IMR-90 (cell line): ENCODE measurements around the gene KDM3A. TPM values are rescaled to one million over a fixed set of nuclear protein-coding genes. Genes with fewer than 3 reads are reported as not detected.

ENCODE experiments used
- ATAC-seq: fragments of 200-7000 bp; cut with Tn5 transposase; 2 replicates; pipeline ENCODE4 v1.9.1; 2020; ENCODE audit warnings: low read depth, mild to moderate bottlenecking, moderate library complexity
- BruUV-seq: library from RNA; stranded (reverse); fragments of 400-500 nt; replicated peaks from 2 replicates; lab custom pipeline; 2021; lab: Mats Ljungman, UMichigan
- CTCF ChIA-PET: fragments of 300-600 bp; formaldehyde crosslinking; extraction: SDS; loops from one replicate; lab custom pipeline; 2021; ENCODE audit warnings: antibody characterized with exemption; lab: Yijun Ruan, JAX
- POLR2A ChIA-PET: fragments of 300-600 bp; sonication (Branson Sonifier 250); formaldehyde crosslinking; loops from one replicate; lab custom pipeline; 2022; ENCODE audit warnings: antibody characterized with exemption; ENCODE audit not compliant: unreplicated experiment; lab: Charles Lee
- DNase-seq: peaks from one replicate; pipeline ENCODE4 v3.0.0; 2013
- H2AFZ ChIP-seq: replicated peaks from 2 replicates; pipeline ENCODE3; 2013; ENCODE audit warnings: low read length, mild to moderate bottlenecking; ENCODE audit not compliant: poor library complexity
- H2AK5ac ChIP-seq: 2 replicates; pipeline ENCODE4 v1.6.1; 2013; ENCODE audit warnings: low read depth, low read length, inconsistent platforms
- H2AK9ac ChIP-seq: replicated peaks from 2 replicates; pipeline ENCODE3; 2013; ENCODE audit warnings: mild to moderate bottlenecking, low read depth, low read length, moderate library complexity; ENCODE audit not compliant: poor library complexity
- H2BK120ac ChIP-seq: 2 replicates; pipeline ENCODE4 v1.6.1; 2013; ENCODE audit warnings: low read depth, low read length, inconsistent platforms
- H2BK15ac ChIP-seq: 3 replicates; pipeline ENCODE4 v1.6.1; 2013; ENCODE audit warnings: low read depth, low read length, inconsistent platforms
- H2BK20ac ChIP-seq: 2 replicates; pipeline ENCODE4 v1.6.1; 2013; ENCODE audit warnings: low read depth, mild to moderate bottlenecking, inconsistent platforms, low read length, moderate library complexity
- H2BK5ac ChIP-seq: 2 replicates; pipeline ENCODE4 v1.6.1; 2013; ENCODE audit warnings: mild to moderate bottlenecking, low read depth, low read length, inconsistent platforms; ENCODE audit not compliant: poor library complexity, severe bottlenecking
- H3K14ac ChIP-seq: replicated peaks from 2 replicates; pipeline ENCODE4 v1.6.1; 2013; ENCODE audit warnings: low read depth, low read length, inconsistent platforms
- H3K18ac ChIP-seq: 2 replicates; pipeline ENCODE4 v1.6.1; 2013; ENCODE audit warnings: low read depth, low read length, control low read depth
- H3K23ac ChIP-seq: 2 replicates; pipeline ENCODE4 v1.6.1; 2013; ENCODE audit warnings: low read depth, low read length, inconsistent platforms
- H3K27ac ChIP-seq: 2 replicates; pipeline ENCODE4 v1.5.1; 2013; ENCODE audit warnings: mild to moderate bottlenecking, control low read depth, low read length; ENCODE audit not compliant: insufficient read depth
- H3K27me3 ChIP-seq: 2 replicates; pipeline ENCODE4 v1.6.1; 2013; ENCODE audit warnings: low read length; ENCODE audit not compliant: control insufficient read depth, insufficient read depth
- H3K36me3 ChIP-seq: 2 replicates; pipeline ENCODE4 v1.6.1; 2013; ENCODE audit warnings: low read length, mixed read lengths; ENCODE audit not compliant: control insufficient read depth, insufficient read depth
- H3K4ac ChIP-seq: 2 replicates; pipeline ENCODE4 v1.6.1; 2013; ENCODE audit warnings: low read depth, low read length, inconsistent platforms
- H3K4me1 ChIP-seq: 2 replicates; pipeline ENCODE4 v1.6.1; 2013; ENCODE audit warnings: low read length, mixed read lengths; ENCODE audit not compliant: control insufficient read depth, insufficient read depth
- H3K4me2 ChIP-seq: 2 replicates; pipeline ENCODE4 v1.6.1; 2013; ENCODE audit warnings: low read depth, mild to moderate bottlenecking, control low read depth, low read length, moderate library complexity
- H3K4me3 ChIP-seq: 2 replicates; pipeline ENCODE4 v1.5.1; 2013; ENCODE audit warnings: low read depth, mild to moderate bottlenecking, control low read depth, low read length, moderate library complexity; ENCODE audit not compliant: insufficient read depth
- H3K56ac ChIP-seq: 2 replicates; pipeline ENCODE4 v1.6.1; 2013; ENCODE audit warnings: low read length, inconsistent platforms; ENCODE audit not compliant: insufficient read depth; ENCODE audit errors: extremely low read depth
- H3K79me1 ChIP-seq, 2 experiments: 2 replicates each; pipeline ENCODE4 v1.6.1; 2013; ENCODE audit warnings: low read length in 2 of 2, inconsistent platforms in 1 of 2, low read depth in 1 of 2
- H3K9ac ChIP-seq: 2 replicates; pipeline ENCODE4 v1.6.1; 2013; ENCODE audit warnings: low read depth, low read length, control low read depth
- H3K9me1 ChIP-seq: 2 replicates; pipeline ENCODE4 v1.6.1; 2013; ENCODE audit warnings: low read length, inconsistent platforms; ENCODE audit not compliant: insufficient read depth
- H3K9me3 ChIP-seq: 2 replicates; pipeline ENCODE4 v1.6.1; 2013; ENCODE audit warnings: low read length; ENCODE audit not compliant: control insufficient read depth, insufficient read depth
- H4K20me1 ChIP-seq: 2 replicates; pipeline ENCODE4 v1.6.1; 2013; ENCODE audit warnings: low read length, inconsistent platforms; ENCODE audit not compliant: insufficient read depth
- H4K5ac ChIP-seq: 2 replicates; pipeline ENCODE4 v1.6.1; 2013; ENCODE audit warnings: mild to moderate bottlenecking, low read depth, low read length, control low read depth
- H4K8ac ChIP-seq, 2 experiments: 2 replicates each; pipeline ENCODE4 v1.6.1; 2013; ENCODE audit warnings: low read depth in 2 of 2, low read length in 2 of 2, control low read depth in 1 of 2, inconsistent platforms in 1 of 2
- H4K91ac ChIP-seq: 2 replicates; pipeline ENCODE4 v1.6.1; 2013; ENCODE audit warnings: low read depth, low read length, inconsistent platforms; ENCODE audit not compliant: insufficient read depth
- BHLHE40 ChIP-seq: fragments of 150-350 bp; IDR thresholded peaks from 2 replicates; pipeline ENCODE4 v1.6.1; 2016; ENCODE audit warnings: mild to moderate bottlenecking, low read depth, low read length
- CEBPB ChIP-seq: IDR thresholded peaks from 2 replicates; pipeline ENCODE4 v1.6.1; 2012; ENCODE audit warnings: low read depth, low read length, improper control_type of control experiment
- CHD1 ChIP-seq: IDR thresholded peaks from 2 replicates; pipeline ENCODE4 v1.6.1; 2012; ENCODE audit warnings: low read depth, low read length, improper control_type of control experiment
- FOS ChIP-seq: fragments of 150-350 bp; IDR thresholded peaks from 2 replicates; pipeline ENCODE4 v1.6.1; 2016; ENCODE audit warnings: low read depth, low read length
- MAFK ChIP-seq: IDR thresholded peaks from 2 replicates; pipeline ENCODE4 v1.6.1; 2012; ENCODE audit warnings: low read depth, low read length, improper control_type of control experiment
- MAZ ChIP-seq: IDR thresholded peaks from 2 replicates; pipeline ENCODE4 v1.6.1; 2012; ENCODE audit warnings: low read depth, mild to moderate bottlenecking, low read length, improper control_type of control experiment, moderate library complexity, borderline replicate concordance
- MXI1 ChIP-seq: IDR thresholded peaks from 2 replicates; pipeline ENCODE4 v1.6.1; 2012; ENCODE audit warnings: low read depth, mild to moderate bottlenecking, low read length, moderate library complexity, borderline replicate concordance
- NFE2L2 ChIP-seq: fragments of 150-350 bp; IDR thresholded peaks from 2 replicates; pipeline ENCODE4 v1.6.1; 2016; ENCODE audit warnings: low read depth, mild to moderate bottlenecking, low read length
- POLR2A ChIP-seq: IDR thresholded peaks from 2 replicates; pipeline ENCODE4 v1.6.1; 2012; ENCODE audit warnings: mild to moderate bottlenecking, low read depth, low read length
- RAD21 ChIP-seq: IDR thresholded peaks from 2 replicates; pipeline ENCODE4 v1.6.1; 2012; ENCODE audit warnings: low read length, improper control_type of control experiment
- RCOR1 ChIP-seq: IDR thresholded peaks from 2 replicates; pipeline ENCODE4 v1.6.1; 2012; ENCODE audit warnings: mild to moderate bottlenecking, low read length, improper control_type of control experiment; ENCODE audit not compliant: insufficient replicate concordance
- RFX5 ChIP-seq: IDR thresholded peaks from 2 replicates; pipeline ENCODE4 v1.8.0; 2012; ENCODE audit warnings: low read depth, mild to moderate bottlenecking, low read length, moderate library complexity
- SMC3 ChIP-seq: fragments of 150-350 bp; IDR thresholded peaks from 2 replicates; pipeline ENCODE4 v1.6.1; 2016; ENCODE audit warnings: low read depth, mild to moderate bottlenecking, antibody characterized with exemption, low read length, moderate library complexity
- WGBS, 2 experiments: methylation state at CpG; one replicate each; pipeline versions ENCODE4 v1.1.5 to v1.1.7; 2013; ENCODE audit warnings: missing lambda C conversion rate in 2 of 2; ENCODE audit not compliant: insufficient read length in 1 of 2; ENCODE audit errors: extremely low coverage in 2 of 2; 5-methylcytosine and 5-hydroxymethylcytosine counted together
- dilution Hi-C: fragments of 300-500 bp; cut with HindIII; formaldehyde crosslinking; loops from one replicate; pipeline ENCODE4 v1.14.3; 2018; ENCODE audit warnings: low sequenced_read_pairs; ENCODE audit not compliant: unreplicated experiment
- in situ Hi-C: fragments of 300-500 bp; cut with MboI; formaldehyde crosslinking; loops from 3 replicates; pipeline ENCODE4 v1.14.3; 2019; ENCODE audit warnings: low sequenced_read_pairs, inconsistent platforms, mixed read lengths
- intact Hi-C: fragments of 100-400 bp; cut with micrococcal nuclease; formaldehyde crosslinking; loops from 2 replicates; pipeline ENCODE4 v1.10.0; 2022
- polyA plus RNA-seq, 3 experiments: library from polyadenylated mRNA; depleted of rRNA; stranded (reverse); fragments of >200 nt; gene quantifications; 2 replicates each; pipeline ENCODE4 v1.2.3, GENCODE V29; 2012; ENCODE audit warnings: low replicate concordance in 1 of 3
- total RNA-seq: library from RNA; depleted of rRNA; stranded (reverse); fragments of >200 nt; gene quantifications from 2 replicates; pipeline ENCODE4 v1.2.3, GENCODE V29; 2012
- TF ChIP-seq, protein P1 (sequence below): fragments of 150-350 bp; IDR thresholded peaks from 2 replicates; pipeline ENCODE4 v1.6.1; 2017; ENCODE audit warnings: mild to moderate bottlenecking, antibody characterized with exemption, low read length, low read depth
- TF ChIP-seq, protein P2 (sequence below): fragments of 150-350 bp; IDR thresholded peaks from 2 replicates; pipeline ENCODE4 v1.6.1; 2016; ENCODE audit warnings: low read depth, mild to moderate bottlenecking, low read length, moderate library complexity, borderline replicate concordance
- TF ChIP-seq, protein P3 (sequence below): conservative IDR thresholded peaks from 2 replicates; pipeline ENCODE4 v1.5.1; 2012; ENCODE audit warnings: mild to moderate bottlenecking, low read depth, low read length, improper control_type of control experiment

Gene KDM3A
- total and polyA plus RNA-seq, 2 of the 4 experiments (the other 2 are of a cell fraction): 24.8 to 33.3 TPM

DNA sequence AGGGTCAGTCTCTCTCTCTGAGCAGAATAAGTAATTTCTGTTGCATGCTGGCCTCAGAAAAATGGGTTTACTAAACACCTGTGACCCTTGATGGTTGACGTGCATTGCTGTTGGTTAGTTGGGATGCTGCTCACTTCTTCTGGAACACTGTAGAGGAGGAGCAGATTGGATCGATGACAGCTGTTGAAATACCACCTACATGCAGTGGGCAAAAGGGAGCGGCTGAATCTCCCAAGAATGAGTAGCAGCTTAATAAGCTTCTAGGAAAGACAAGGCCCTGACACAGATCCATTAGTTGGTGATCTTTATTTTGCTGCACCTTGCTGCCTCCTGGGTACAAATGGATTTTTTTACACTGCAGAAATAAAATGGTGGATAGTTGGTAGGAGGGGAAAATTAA, 43.2 kb downstream of the KDM3A start:
- no peak overlapping the region for H3K4ac ChIP-seq
- H3K27ac ChIP-seq: no peak overlapping the region
- no peak overlapping the region for H3K14ac ChIP-seq
- ATAC-seq (no peak), DNase-seq (no peak)
- H3K9me1 ChIP-seq: peaks cover 5% of the 10 kb centered on the region
- H2BK120ac ChIP-seq: no peak overlapping the region
- no peak overlapping the region for H2AK9ac ChIP-seq
- H3K9ac ChIP-seq: no peak overlapping the region
- 100% methylated on average over 1 of the region's 3 CpGs; no CpG with 5 or more reads in 1 of the 2 experiments for WGBS, 2 experiments
- ChIA-PET POLR2A (no interaction called here), CTCF (no interaction called here)
- H4K5ac ChIP-seq: no peak overlapping the region
- H4K8ac ChIP-seq: no peak overlapping the region
- H2AFZ ChIP-seq: no peak overlapping the region
- no peak overlapping the region for H3K4me2 ChIP-seq
- intact Hi-C loops: no loop called here
- H3K36me3 ChIP-seq: peaks cover 66% of the 10 kb centered on the region
- no peak overlapping the region for H3K4me3 ChIP-seq
- no peak overlapping the region for H2BK5ac ChIP-seq
- no peak overlapping the region for H3K56ac ChIP-seq
- BruUV-seq: no TSS peak
- no peaks in the 10 kb centered on the region for H3K4me1 ChIP-seq
- no peak overlapping the region for H3K23ac ChIP-seq
- no peaks in the 10 kb centered on the region for H3K27me3 ChIP-seq
- H3K18ac ChIP-seq: no peak overlapping the region
- H2BK20ac ChIP-seq: no peak overlapping the region
- no peak overlapping the region for H2AK5ac ChIP-seq
- dilution Hi-C loops: no loop called here
- H4K91ac ChIP-seq: no peak overlapping the region
- in situ Hi-C loops: no loop called here
- H2BK15ac ChIP-seq: no peak overlapping the region
- peaks cover 17 to 27% of the 10 kb centered on the region in 2 experiments for H3K79me1 ChIP-seq
- no peaks in the 10 kb centered on the region for H3K9me3 ChIP-seq
- TF ChIP-seq, protein P1, sequence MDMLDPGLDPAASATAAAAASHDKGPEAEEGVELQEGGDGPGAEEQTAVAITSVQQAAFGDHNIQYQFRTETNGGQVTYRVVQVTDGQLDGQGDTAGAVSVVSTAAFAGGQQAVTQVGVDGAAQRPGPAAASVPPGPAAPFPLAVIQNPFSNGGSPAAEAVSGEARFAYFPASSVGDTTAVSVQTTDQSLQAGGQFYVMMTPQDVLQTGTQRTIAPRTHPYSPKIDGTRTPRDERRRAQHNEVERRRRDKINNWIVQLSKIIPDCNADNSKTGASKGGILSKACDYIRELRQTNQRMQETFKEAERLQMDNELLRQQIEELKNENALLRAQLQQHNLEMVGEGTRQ: no peak
- TF ChIP-seq RAD21 (no peak), FOS (no peak), MAZ (no peak), BHLHE40 (no peak), RFX5 (no peak), CHD1 (no peak), MAFK (no peak), NFE2L2 (no peak), RCOR1 (no peak), CEBPB (no peak), SMC3 (no peak), POLR2A (no peak), MXI1 (no peak)
- TF ChIP-seq, protein P2, sequence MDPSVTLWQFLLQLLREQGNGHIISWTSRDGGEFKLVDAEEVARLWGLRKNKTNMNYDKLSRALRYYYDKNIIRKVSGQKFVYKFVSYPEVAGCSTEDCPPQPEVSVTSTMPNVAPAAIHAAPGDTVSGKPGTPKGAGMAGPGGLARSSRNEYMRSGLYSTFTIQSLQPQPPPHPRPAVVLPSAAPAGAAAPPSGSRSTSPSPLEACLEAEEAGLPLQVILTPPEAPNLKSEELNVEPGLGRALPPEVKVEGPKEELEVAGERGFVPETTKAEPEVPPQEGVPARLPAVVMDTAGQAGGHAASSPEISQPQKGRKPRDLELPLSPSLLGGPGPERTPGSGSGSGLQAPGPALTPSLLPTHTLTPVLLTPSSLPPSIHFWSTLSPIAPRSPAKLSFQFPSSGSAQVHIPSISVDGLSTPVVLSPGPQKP: no peak
- TF ChIP-seq, protein P3, sequence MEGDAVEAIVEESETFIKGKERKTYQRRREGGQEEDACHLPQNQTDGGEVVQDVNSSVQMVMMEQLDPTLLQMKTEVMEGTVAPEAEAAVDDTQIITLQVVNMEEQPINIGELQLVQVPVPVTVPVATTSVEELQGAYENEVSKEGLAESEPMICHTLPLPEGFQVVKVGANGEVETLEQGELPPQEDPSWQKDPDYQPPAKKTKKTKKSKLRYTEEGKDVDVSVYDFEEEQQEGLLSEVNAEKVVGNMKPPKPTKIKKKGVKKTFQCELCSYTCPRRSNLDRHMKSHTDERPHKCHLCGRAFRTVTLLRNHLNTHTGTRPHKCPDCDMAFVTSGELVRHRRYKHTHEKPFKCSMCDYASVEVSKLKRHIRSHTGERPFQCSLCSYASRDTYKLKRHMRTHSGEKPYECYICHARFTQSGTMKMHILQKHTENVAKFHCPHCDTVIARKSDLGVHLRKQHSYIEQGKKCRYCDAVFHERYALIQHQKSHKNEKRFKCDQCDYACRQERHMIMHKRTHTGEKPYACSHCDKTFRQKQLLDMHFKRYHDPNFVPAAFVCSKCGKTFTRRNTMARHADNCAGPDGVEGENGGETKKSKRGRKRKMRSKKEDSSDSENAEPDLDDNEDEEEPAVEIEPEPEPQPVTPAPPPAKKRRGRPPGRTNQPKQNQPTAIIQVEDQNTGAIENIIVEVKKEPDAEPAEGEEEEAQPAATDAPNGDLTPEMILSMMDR: no peak
- H4K20me1 ChIP-seq: peaks cover 3% of the 10 kb centered on the region; the same call in 1 of the 2 replicates
